Panc1 (cell line): Measurements from ENCODE around the gene PLCXD1.

Experiments used
- POLR2AphosphoS5 ChIP-seq: IDR thresholded peaks from 2 replicates; pipeline ENCODE4 v1.6.1; 2012; ENCODE audit warnings: mild to moderate bottlenecking, low read depth, low read length, moderate library complexity
- SIN3A ChIP-seq: IDR thresholded peaks from 2 replicates; pipeline ENCODE4 v1.6.1; 2012; ENCODE audit warnings: low read depth, mild to moderate bottlenecking, low read length, moderate library complexity, borderline replicate concordance; ENCODE audit not compliant: insufficient read depth
- TF ChIP-seq, protein P1 (sequence below): fragments of 450-650 bp; IDR thresholded peaks from 2 replicates; pipeline ENCODE4 v1.5.1; 2017; ENCODE audit warnings: mild to moderate bottlenecking

GRCh38 chrX:340121-340520 lies 58.9 kb downstream of the PLCXD1 start:
- no peak for TF ChIP-seq POLR2AphosphoS5
- TF ChIP-seq, protein P1, sequence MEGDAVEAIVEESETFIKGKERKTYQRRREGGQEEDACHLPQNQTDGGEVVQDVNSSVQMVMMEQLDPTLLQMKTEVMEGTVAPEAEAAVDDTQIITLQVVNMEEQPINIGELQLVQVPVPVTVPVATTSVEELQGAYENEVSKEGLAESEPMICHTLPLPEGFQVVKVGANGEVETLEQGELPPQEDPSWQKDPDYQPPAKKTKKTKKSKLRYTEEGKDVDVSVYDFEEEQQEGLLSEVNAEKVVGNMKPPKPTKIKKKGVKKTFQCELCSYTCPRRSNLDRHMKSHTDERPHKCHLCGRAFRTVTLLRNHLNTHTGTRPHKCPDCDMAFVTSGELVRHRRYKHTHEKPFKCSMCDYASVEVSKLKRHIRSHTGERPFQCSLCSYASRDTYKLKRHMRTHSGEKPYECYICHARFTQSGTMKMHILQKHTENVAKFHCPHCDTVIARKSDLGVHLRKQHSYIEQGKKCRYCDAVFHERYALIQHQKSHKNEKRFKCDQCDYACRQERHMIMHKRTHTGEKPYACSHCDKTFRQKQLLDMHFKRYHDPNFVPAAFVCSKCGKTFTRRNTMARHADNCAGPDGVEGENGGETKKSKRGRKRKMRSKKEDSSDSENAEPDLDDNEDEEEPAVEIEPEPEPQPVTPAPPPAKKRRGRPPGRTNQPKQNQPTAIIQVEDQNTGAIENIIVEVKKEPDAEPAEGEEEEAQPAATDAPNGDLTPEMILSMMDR, result no peak
- no peak for TF ChIP-seq SIN3A
